Right lobe of liver (tissue), 6 donors: ENCODE results near the gene KRT17. TPM values are rescaled to one million over a fixed set of nuclear protein-coding genes. Genes with fewer than 3 reads are reported as not detected.
A peak's percentile ranks its signal among the peaks of the same experiment; 100 is the strongest.
"Not testable (repeated sequence)": the region's sequence is repeated elsewhere in the genome, so short reads cannot be mapped to it uniquely, and the experiment has no call there.

Experiments
- ATAC-seq, 4 donors: fragments of 200-7000 bp; cut with Tn5 transposase; one replicate each; pipeline ENCODE4 v1.9.1; 2020; ENCODE audit warnings: mild to moderate bottlenecking in 4 of 4, moderate library complexity in 4 of 4
- DNase-seq, 3 donors: peaks; one replicate each; pipeline ENCODE4 v3.0.0-alpha.2; 2020
- H3K27ac ChIP-seq, 3 donors: fragments of 200-600 bp; one replicate each; pipeline ENCODE4 v1.8.0; 2022
- H3K27me3 ChIP-seq, 2 donors: fragments of 200-600 bp; one replicate each; pipeline ENCODE4 v1.8.0; 2022
- H3K36me3 ChIP-seq, 4 donors: fragments of 200-600 bp; sonication (generic) in 1 of 4; one replicate each; pipeline versions ENCODE4 v1.5.1 to v1.8.0; 2017 to 2022; ENCODE audit warnings: control low read depth in 1 of 4
- H3K4me1 ChIP-seq, 4 donors: fragments of 200-600 bp; sonication (generic) in 1 of 4; one replicate each; pipeline versions ENCODE4 v1.5.1 to v1.8.0; 2017 to 2022; ENCODE audit warnings: control low read depth in 1 of 4
- H3K4me3 ChIP-seq, 3 donors: fragments of 200-600 bp; one replicate each; pipeline ENCODE4 v1.8.0; 2022
- H3K9me3 ChIP-seq, 4 donors: fragments of 200-600 bp; sonication (generic) in 1 of 4; one replicate each; pipeline versions ENCODE4 v1.5.1 to v1.8.0; 2017 to 2022; ENCODE audit warnings: control low read depth in 1 of 4
- CTCF ChIP-seq, 4 donors: fragments of 200-600 bp in 3 of 4; fragments of 450-650 bp in 1 of 4; IDR thresholded peaks; one replicate each; pipeline versions ENCODE4 v1.5.1 to v1.8.0; 2016 to 2022; ENCODE audit warnings: antibody characterized with exemption in 4 of 4, mild to moderate bottlenecking in 2 of 4
- POLR2A ChIP-seq: fragments of 450-650 bp; IDR thresholded peaks from one replicate; pipeline ENCODE4 v1.6.1; 2017; ENCODE audit warnings: antibody characterized with exemption, mild to moderate bottlenecking
- WGBS: methylation state at CpG from one replicate; pipeline ENCODE4 v1.1.6; 2018; ENCODE audit warnings: low coverage, low lambda C conversion rate; ENCODE audit not compliant: insufficient coverage; ENCODE audit errors: missing lambda C conversion rate; 5-methylcytosine and 5-hydroxymethylcytosine counted together
- intact Hi-C, 2 donors: fragments of 100-400 bp; cut with DNase I; formaldehyde crosslinking; loops; one replicate each; pipeline versions ENCODE4 v1.11.2 to v1.14.1; 2022
- total RNA-seq, 6 experiments: library from RNA; depleted of rRNA in 2 of 6; stranded (reverse); fragments of >200 nt in 2 of 6; fragmentation: NEBNext Ultra II Directional in 3 of 6; extraction: Animal tissue kit (Norgen Biotek cat#: 25700) in 3 of 6; gene quantifications; one replicate each; pipeline versions ENCODE4 v1.1.0 to v1.2.4, GENCODE V29; 2016 to 2023
- donor health status: DM: no; HTN: yes; CAD: no.
- donor health status: DM: no; HTN: no; CAD: no.
- donor health status: DM: no; HTN: no; CAD: no.
- donor health status: DM: no; HTN: yes; CAD: no.
- donor health status: DM: no; HTN: yes; CAD: no.

KRT17 gene
- total RNA-seq, 6 experiments from 2014 or later: not detected

- intact Hi-C loops, H3K4me1 ChIP-seq, H3K27ac ChIP-seq, H3K9me3 ChIP-seq, H3K4me3 ChIP-seq, ATAC-seq, H3K36me3 ChIP-seq, H3K27me3 ChIP-seq: not testable (repeated sequence)
- peak in 1 of 4 donors; percentile 7 for TF ChIP-seq CTCF (IDR thresholded peaks at IDR 0.05)
- peak in 1 of 3 donors; percentile 22 for DNase-seq
- 17% methylated on average over 1 of the region's 10 CpGs for WGBS
Observed at GRCh38 chr17:41610061-41610517, 14.3 kb downstream of the KRT17 start.

- H3K36me3 ChIP-seq, H3K27me3 ChIP-seq, H3K4me3 ChIP-seq, H3K27ac ChIP-seq, ATAC-seq, intact Hi-C loops, H3K4me1 ChIP-seq, DNase-seq, H3K9me3 ChIP-seq: not testable (repeated sequence)
- 69% methylated on average over 4 of the region's 4 CpGs for WGBS
Observed at GRCh38 chr17:41606930-41607329, 17.4 kb downstream of the KRT17 start.

- Histone ChIP-seq H3K9me3 (no peaks in the 10 kb centered on the region), H3K4me1 (no peaks in the 10 kb centered on the region), H3K4me3 (no peak overlapping the region), H3K27me3 (no peaks in the 10 kb centered on the region), H3K27ac (no peak overlapping the region), H3K36me3 (no peaks in the 10 kb centered on the region)
- ATAC-seq (no peak), DNase-seq (no peak)
- 64% methylated on average over 2 of the region's 2 CpGs for WGBS
- intact Hi-C loops: no loop called here
- no peak for TF ChIP-seq POLR2A
- TF ChIP-seq CTCF (IDR thresholded peaks at IDR 0.05): no peak
Observed at GRCh38 chr17:41602524-41602923, 21.9 kb downstream of the KRT17 start.

- H3K27ac ChIP-seq: no peak overlapping the region
- H3K4me1 ChIP-seq: no peaks in the 10 kb centered on the region
- TF ChIP-seq POLR2A: no peak
- TF ChIP-seq CTCF (IDR thresholded peaks at IDR 0.05): no peak
- H3K36me3 ChIP-seq: no peaks in the 10 kb centered on the region
- 57% methylated on average over 4 of the region's 4 CpGs for WGBS
- ATAC-seq: no peak
- H3K4me3 ChIP-seq: no peak overlapping the region
- no peaks in the 10 kb centered on the region for H3K9me3 ChIP-seq
- peak in 1 of 3 donors; percentile 5 for DNase-seq
- no peaks in the 10 kb centered on the region for H3K27me3 ChIP-seq
- intact Hi-C loops: no loop called here
Observed at GRCh38 chr17:41600318-41600717, 24.1 kb downstream of the KRT17 start.

- TF ChIP-seq CTCF (IDR thresholded peaks at IDR 0.05) (no peak), POLR2A (no peak)
- H3K4me1 ChIP-seq: no peaks in the 10 kb centered on the region
- intact Hi-C loops: no loop called here
- no CpG with 5 or more reads among the region's 1 CpG for WGBS
- ATAC-seq (no peak), DNase-seq (no peak)
- no peaks in the 10 kb centered on the region for H3K36me3 ChIP-seq
- no peak overlapping the region for H3K27ac ChIP-seq
- no peaks in the 10 kb centered on the region for H3K9me3 ChIP-seq
- no peaks in the 10 kb centered on the region for H3K27me3 ChIP-seq
- H3K4me3 ChIP-seq: no peak overlapping the region
Observed at GRCh38 chr17:41599680-41600079, 24.7 kb downstream of the KRT17 start.
